ENCODE data around the gene MTHFD1L. TPM values are rescaled to one million over a fixed set of nuclear protein-coding genes. Genes with fewer than 3 reads are reported as not detected.

Gene MTHFD1L
- total and polyA plus RNA-seq, 9 of the 15 experiments (the other 6 are each of a cell fraction or from before 2014, with no cell fraction given): 20.9 to 128 (median 61.0) TPM

DNA sequence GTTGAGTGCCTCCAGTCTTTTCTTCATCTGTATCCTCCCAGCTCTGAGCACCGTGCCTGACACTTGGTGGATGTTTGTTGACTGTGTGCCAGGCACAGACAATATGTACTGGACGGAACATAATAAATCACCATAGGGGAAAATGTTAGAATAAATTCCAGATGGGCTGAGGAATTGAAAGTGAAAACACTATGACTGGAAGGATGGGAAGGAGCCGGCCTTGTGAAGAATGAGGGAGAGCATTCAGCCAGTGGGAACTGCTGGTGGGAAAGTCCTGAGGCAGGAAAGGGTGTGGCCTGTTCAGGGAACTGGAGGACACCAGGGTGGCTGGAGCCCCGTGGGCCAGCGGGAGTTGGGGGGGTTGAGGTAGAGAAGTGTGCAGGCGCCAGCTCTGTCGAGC lies 75.4 kb downstream of the MTHFD1L start:
- intact Hi-C loops (cut with micrococcal nuclease): no loop called here
- CTCF ChIA-PET (ENCODE audit: low intra/inter-chr PET ratio): no interaction called here

More for the DNA sequence above, 75.4 kb downstream of the MTHFD1L start:
- no TSS peak for BruUV-seq (replicated peaks)
- Histone ChIP-seq H3K4me3 (no peak overlapping the region), H3K9me1 (ENCODE audit: control insufficient read depth, insufficient read depth, low read length) (no peaks in the 10 kb centered on the region), H3K79me2 (ENCODE audit: control insufficient read depth, insufficient read depth, low read length) (no peaks in the 10 kb centered on the region), H2AFZ (ENCODE audit: low read depth, low read length) (no peak overlapping the region), H3K4me2 (ENCODE audit: insufficient read depth, low read length) (no peak overlapping the region), H3K36me3 (ENCODE audit: control insufficient read depth, insufficient read depth, low read length) (peaks cover 62% of the 10 kb centered on the region), H3K27me3 (ENCODE audit: control insufficient read depth in 2 of 2, insufficient read depth in 2 of 2, low read length in 2 of 2) (no peaks in the 10 kb centered on the region), H3K9me3 (replicated peaks; ENCODE audit: control insufficient read depth, insufficient read depth, low read depth, low read length) (no peaks in the 10 kb centered on the region), H3K4me1 (replicated peaks in 1 of 2; ENCODE audit: control insufficient read depth in 2 of 2, insufficient read depth in 2 of 2, low read length in 2 of 2) (no peaks in the 10 kb centered on the region), H3K9ac (ENCODE audit: insufficient read depth in 1 of 2, low read depth in 2 of 2, low read length in 2 of 2) (0 out of 4 replicates have a peak overlapping the region, but pooled peaks of 1 of the 2 experiments have one; percentile 23), H4K20me1 (replicated peaks; ENCODE audit: control insufficient read depth, insufficient read depth, low read length) (no peaks in the 10 kb centered on the region), H3K27ac (ENCODE audit: extremely low read depth, low read depth, low read length) (no peak overlapping the region)
- FAIRE-seq (no peak), DNase-seq (ENCODE audit: extremely low read depth in 1 of 4, low spot score in 3 of 4) (no peak), ATAC-seq (no peak)
- WGBS (ENCODE audit: insufficient coverage, low coverage, missing lambda C conversion rate): 89% methylated on average over 7 of the region's 7 CpGs
- TF ChIP-seq HNRNPK (IDR thresholded peaks at IDR 0.05; ENCODE audit: low read depth, low read length, poor library complexity, severe bottlenecking): no peak
- TF ChIP-seq NFXL1 (CRISPR knock-in tag; IDR thresholded peaks at IDR 0.05): no peak
- TF ChIP-seq, protein P1, sequence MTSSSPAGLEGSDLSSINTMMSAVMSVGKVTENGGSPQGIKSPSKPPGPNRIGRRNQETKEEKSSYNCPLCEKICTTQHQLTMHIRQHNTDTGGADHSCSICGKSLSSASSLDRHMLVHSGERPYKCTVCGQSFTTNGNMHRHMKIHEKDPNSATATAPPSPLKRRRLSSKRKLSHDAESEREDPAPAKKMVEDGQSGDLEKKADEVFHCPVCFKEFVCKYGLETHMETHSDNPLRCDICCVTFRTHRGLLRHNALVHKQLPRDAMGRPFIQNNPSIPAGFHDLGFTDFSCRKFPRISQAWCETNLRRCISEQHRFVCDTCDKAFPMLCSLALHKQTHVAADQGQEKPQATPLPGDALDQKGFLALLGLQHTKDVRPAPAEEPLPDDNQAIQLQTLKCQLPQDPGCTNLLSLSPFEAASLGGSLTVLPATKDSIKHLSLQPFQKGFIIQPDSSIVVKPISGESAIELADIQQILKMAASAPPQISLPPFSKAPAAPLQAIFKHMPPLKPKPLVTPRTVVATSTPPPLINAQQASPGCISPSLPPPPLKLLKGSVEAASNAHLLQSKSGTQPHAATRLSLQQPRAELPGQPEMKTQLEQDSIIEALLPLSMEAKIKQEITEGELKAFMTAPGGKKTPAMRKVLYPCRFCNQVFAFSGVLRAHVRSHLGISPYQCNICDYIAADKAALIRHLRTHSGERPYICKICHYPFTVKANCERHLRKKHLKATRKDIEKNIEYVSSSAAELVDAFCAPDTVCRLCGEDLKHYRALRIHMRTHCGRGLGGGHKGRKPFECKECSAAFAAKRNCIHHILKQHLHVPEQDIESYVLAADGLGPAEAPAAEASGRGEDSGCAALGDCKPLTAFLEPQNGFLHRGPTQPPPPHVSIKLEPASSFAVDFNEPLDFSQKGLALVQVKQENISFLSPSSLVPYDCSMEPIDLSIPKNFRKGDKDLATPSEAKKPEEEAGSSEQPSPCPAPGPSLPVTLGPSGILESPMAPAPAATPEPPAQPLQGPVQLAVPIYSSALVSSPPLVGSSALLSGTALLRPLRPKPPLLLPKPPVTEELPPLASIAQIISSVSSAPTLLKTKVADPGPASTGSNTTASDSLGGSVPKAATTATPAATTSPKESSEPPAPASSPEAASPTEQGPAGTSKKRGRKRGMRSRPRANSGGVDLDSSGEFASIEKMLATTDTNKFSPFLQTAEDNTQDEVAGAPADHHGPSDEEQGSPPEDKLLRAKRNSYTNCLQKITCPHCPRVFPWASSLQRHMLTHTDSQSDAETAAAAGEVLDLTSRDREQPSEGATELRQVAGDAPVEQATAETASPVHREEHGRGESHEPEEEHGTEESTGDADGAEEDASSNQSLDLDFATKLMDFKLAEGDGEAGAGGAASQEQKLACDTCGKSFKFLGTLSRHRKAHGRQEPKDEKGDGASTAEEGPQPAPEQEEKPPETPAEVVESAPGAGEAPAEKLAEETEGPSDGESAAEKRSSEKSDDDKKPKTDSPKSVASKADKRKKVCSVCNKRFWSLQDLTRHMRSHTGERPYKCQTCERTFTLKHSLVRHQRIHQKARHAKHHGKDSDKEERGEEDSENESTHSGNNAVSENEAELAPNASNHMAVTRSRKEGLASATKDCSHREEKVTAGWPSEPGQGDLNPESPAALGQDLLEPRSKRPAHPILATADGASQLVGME (CRISPR knock-in tag; IDR thresholded peaks at IDR 0.05): no peak
- no peak for TF ChIP-seq TEAD2 (tag; IDR thresholded peaks at IDR 0.05)
- TF ChIP-seq ZNF644 (tag; IDR thresholded peaks at IDR 0.05; ENCODE audit: low read depth): no peak
- TF ChIP-seq, protein P2, sequence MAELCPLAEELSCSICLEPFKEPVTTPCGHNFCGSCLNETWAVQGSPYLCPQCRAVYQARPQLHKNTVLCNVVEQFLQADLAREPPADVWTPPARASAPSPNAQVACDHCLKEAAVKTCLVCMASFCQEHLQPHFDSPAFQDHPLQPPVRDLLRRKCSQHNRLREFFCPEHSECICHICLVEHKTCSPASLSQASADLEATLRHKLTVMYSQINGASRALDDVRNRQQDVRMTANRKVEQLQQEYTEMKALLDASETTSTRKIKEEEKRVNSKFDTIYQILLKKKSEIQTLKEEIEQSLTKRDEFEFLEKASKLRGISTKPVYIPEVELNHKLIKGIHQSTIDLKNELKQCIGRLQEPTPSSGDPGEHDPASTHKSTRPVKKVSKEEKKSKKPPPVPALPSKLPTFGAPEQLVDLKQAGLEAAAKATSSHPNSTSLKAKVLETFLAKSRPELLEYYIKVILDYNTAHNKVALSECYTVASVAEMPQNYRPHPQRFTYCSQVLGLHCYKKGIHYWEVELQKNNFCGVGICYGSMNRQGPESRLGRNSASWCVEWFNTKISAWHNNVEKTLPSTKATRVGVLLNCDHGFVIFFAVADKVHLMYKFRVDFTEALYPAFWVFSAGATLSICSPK (IDR thresholded peaks at IDR 0.05; ENCODE audit: borderline replicate concordance): no peak
- TF ChIP-seq WHSC1 (IDR thresholded peaks at IDR 0.05; ENCODE audit: low read length): no peak
- TF ChIP-seq PYGO2 (tag; IDR thresholded peaks at IDR 0.05): no peak
- no peak for TF ChIP-seq SRSF1 (IDR thresholded peaks at IDR 0.05; ENCODE audit: low read depth, low read length)
- POLR2A ChIA-PET: no interaction called here
- in situ Hi-C loops (cut with MboI): no loop called here

All from K562 (cell line).